HG03457 (cell line): ENCODE data around the gene CYSRT1.
A peak's percentile ranks its signal among the peaks of the same experiment; 100 is the strongest.

Experiments used
- ATAC-seq: cut with Tn5 transposase; IDR thresholded peaks from one replicate; pipeline ENCODE4 v1.9.1; 2021; ENCODE audit warnings: moderate number of reproducible peaks; ENCODE audit not compliant: unreplicated experiment

The CYSRT1 gene

DNA sequence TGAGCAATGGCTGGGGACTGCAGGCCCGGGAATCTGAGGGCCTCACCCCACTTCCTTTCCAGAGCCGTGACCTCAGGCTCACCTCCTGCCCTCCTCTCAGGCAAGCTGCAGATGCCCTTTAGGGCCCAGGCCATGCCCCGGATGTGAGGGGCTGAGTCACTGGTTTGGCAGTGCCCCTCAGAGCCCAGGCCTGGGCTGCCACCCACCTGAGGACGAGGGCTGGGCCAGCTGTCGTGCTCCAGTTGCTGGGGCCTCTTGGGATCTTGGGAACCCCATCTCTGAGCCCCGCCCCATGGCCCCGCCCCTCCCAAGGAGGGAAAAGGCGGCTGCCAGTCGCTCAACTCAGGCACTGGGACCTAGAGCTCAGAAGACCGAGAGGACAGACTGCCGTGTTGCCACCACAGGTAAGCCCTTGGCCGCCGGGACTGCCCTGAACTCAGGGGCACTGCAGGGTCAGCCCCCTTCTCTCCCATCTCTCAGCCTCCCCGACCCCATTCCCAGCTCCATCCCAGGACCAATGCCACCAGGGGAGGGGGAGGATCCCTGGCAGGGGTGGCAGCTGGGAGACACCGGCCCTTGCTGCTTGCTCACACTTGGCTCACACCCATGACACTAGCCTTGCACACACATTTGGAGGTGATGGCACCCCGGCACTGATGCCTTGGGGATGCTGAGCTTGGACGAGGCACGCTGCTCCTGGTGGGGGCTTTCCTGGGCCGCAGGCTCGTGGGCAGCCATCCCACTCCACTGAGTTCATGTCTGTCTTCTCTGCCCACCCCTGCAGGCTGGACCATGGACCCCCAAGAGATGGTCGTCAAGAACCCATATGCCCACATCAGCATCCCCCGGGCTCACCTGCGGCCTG lies at the start of gene CYSRT1:
TSS of gene CYSRT1 (plus strand) at position 345 of the 865 bp plus-strand sequence. CDS start at position 793, 448 bp downstream.
- no peak for ATAC-seq

- ATAC-seq, result no peak
Measured at GRCh38 chr9:137175345-137175961, 49.5 kb upstream of the CYSRT1 start.

DNA sequence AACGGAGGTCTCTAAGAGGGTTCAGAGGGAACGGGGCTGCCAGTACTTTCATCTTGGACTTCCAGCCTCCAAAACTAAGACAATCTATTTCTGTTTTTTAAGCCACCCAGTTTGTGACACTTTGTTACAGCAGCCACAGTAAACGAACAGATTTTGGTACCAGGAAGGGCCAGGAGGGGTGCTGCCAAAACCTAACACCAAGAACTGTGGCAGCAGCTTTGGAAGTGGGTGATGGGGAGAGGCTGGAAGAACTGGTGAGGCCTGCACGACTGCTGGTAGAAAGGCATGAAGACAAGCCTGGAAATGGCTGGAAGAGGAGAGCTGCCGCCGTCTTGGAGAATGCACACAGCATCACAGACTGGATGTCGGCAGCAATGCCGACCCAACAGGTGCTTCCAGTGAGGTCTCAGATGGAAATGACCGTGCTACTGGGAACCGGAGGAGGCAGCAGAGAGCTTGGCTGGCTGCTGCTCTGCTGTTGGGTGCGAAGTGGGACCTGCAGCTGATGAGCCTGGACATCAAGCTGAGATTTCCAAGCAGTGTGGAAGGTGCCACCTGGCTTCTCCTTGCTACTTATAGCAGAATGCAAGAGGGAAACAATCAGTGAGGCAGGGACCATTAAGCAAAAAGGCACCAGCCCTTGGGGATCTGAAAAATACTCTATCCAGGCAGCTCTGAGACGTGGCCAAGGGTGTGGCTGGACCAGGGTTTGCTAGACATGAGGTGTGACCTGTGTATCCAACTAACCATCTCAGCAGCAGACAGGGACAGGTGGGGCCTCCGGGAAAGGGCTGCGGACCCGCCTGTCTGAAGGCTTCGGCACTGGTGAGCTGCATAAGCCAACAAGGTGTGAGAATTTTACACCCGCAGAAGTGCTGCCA lies 48.4 kb upstream of the CYSRT1 start:
- no peak for ATAC-seq

- ATAC-seq, result no peak
Measured at GRCh38 chr9:137178201-137178938, 46.6 kb upstream of the CYSRT1 start.

GRCh38 chr9:137178939-137179630 lies 45.9 kb upstream of the CYSRT1 start:
- no peak for ATAC-seq

DNA sequence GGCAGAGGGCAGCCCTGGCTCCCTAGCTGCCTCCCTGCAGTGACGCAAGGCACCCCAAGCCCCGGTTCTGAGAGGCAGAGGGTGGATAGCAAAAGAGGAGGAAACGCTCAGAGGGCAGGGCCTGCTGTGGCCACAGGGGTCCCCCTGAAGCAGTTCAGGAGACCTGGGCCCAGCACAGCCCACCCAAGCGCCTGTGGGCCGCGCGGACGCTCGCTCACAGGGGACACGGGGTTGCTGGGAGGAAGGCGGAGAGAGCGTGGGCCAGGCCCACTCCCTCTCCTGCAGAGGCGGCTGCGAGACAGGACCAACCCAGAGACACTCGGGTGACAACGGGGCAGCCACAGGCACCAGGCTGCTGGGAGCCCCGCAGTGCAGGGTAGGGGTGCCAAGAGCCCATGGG lies 45.2 kb upstream of the CYSRT1 start:
- no peak for ATAC-seq

DNA sequence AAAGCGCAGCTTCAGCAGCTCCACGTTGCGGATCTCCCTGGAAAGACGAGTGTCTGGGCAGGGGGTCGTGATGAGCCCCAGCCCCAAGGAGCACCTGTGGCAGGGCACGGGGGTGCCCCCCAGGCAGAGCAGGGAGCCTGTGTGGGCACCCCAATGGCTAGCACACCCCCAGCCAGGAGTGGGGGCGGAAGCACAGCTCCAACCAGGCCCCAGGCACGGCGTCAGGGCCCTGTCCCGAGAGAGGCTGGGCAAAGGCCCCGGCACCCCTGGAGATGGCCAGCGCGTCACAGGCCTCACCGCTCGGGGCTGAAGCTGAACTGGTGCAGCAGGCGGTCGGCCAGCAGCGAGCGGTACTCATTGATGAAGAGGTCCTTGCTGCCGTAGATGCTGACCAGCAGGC lies 44.5 kb upstream of the CYSRT1 start:
- ATAC-seq, result no peak

DNA sequence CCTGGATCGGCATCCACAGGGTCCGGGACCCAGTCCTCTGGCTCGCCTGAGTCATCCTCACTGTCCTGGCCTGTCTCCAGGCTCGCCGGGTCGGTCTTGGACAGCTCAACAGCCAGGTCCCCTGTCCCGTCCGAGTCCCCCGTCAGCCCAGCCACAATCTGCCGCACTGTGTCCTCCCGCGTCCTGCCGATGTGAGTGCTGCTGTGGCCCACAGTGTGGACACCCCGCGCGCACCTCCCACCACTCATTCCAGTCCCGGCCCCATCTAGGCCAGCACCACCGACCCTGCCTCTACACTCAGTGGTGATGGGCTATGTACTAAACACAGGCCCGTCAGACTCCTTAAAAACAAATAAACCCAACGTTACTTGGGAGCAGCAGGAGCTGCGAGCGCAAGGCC lies 43.3 kb upstream of the CYSRT1 start:
- ATAC-seq, result no peak

GRCh38 chr9:137182836-137183235 lies 42.1 kb upstream of the CYSRT1 start:
- no peak for ATAC-seq

- ATAC-seq, result no peak
Measured at GRCh38 chr9:137183980-137184595, 40.9 kb upstream of the CYSRT1 start.

- ATAC-seq, result no peak
Measured at GRCh38 chr9:137184881-137185660, 39.9 kb upstream of the CYSRT1 start.

GRCh38 chr9:137185921-137186320 lies 39.1 kb upstream of the CYSRT1 start:
- ATAC-seq, result no peak

- no peak for ATAC-seq
Measured at GRCh38 chr9:137186385-137186784, 38.6 kb upstream of the CYSRT1 start.

GRCh38 chr9:137187386-137187785 lies 37.6 kb upstream of the CYSRT1 start:
- no peak for ATAC-seq

GRCh38 chr9:137188086-137188489 lies 36.9 kb upstream of the CYSRT1 start:
- no peak for ATAC-seq

- ATAC-seq, result peak; percentile 55
Measured at GRCh38 chr9:137188490-137189296, 36.3 kb upstream of the CYSRT1 start, which contains the start of the genes ANAPC2 and SSNA1. Gene ANAPC2 (minus strand): TSS chr9:137188560. CDS start chr9:137188532, 28 bp downstream. Gene SSNA1 (plus strand): TSS chr9:137188676. CDS start chr9:137188727, 51 bp downstream.
